ENCODE results near the gene ZKSCAN5.

- TF ChIP-seq CTCF (conservative IDR thresholded peaks at IDR 0.05 in 1 of 2, IDR thresholded peaks at IDR 0.05 in 1 of 2; ENCODE audit: low read depth in 1 of 2, low read length in 2 of 2) (no peak), EZH2 (IDR thresholded peaks at IDR 0.05; ENCODE audit: low read length, missing control alignments) (no peak)
Observed at GRCh38 chr7:99504603-99505323, at the start of gene ZKSCAN5.
